H9 (cell line): Measurements from ENCODE around the gene ZNF488. TPM values are rescaled to one million over a fixed set of nuclear protein-coding genes. Genes with fewer than 3 reads are reported as not detected.

Experiments
- DNase-seq: peaks from one replicate; pipeline ENCODE4 v3.0.0-alpha.2; 2017
- H2AFZ ChIP-seq: one replicate; pipeline ENCODE4 v1.6.1; 2013; ENCODE audit warnings: mild to moderate bottlenecking, low read length, control low read depth, moderate library complexity
- H2AK5ac ChIP-seq: 2 replicates; pipeline ENCODE4 v1.6.1; 2013; ENCODE audit warnings: low read length, control low read depth, mixed read lengths; ENCODE audit not compliant: insufficient read length
- H2BK120ac ChIP-seq: one replicate; pipeline ENCODE4 v1.6.1; 2013; ENCODE audit warnings: low read depth, mild to moderate bottlenecking, low read length, control low read depth, inconsistent platforms; ENCODE audit not compliant: poor library complexity, severe bottlenecking
- H2BK12ac ChIP-seq: 2 replicates; pipeline ENCODE4 v1.6.1; 2013; ENCODE audit warnings: low read length, control low read depth, mixed read lengths, low read depth; ENCODE audit not compliant: insufficient read length
- H2BK15ac ChIP-seq: 2 replicates; pipeline ENCODE4 v1.6.1; 2013; ENCODE audit warnings: low read depth, low read length, control low read depth
- H2BK20ac ChIP-seq: one replicate; pipeline ENCODE4 v1.6.1; 2013; ENCODE audit warnings: low read depth, mild to moderate bottlenecking, low read length, control low read depth, inconsistent platforms; ENCODE audit not compliant: poor library complexity, severe bottlenecking
- H2BK5ac ChIP-seq: 2 replicates; pipeline ENCODE4 v1.6.1; 2013; ENCODE audit warnings: low read length, control low read depth, mixed read lengths; ENCODE audit not compliant: insufficient read length
- H3K14ac ChIP-seq: 2 replicates; pipeline ENCODE4 v1.6.1; 2013; ENCODE audit warnings: low read length, control low read depth; ENCODE audit not compliant: insufficient read depth
- H3K18ac ChIP-seq: 2 replicates; pipeline ENCODE4 v1.6.1; 2013; ENCODE audit warnings: low read depth, mild to moderate bottlenecking, mixed read lengths, low read length, control low read depth; ENCODE audit not compliant: insufficient read length
- H3K23ac ChIP-seq: 2 replicates; pipeline ENCODE4 v1.6.1; 2013; ENCODE audit warnings: low read length, control low read depth, mixed read lengths, low read depth; ENCODE audit not compliant: insufficient read length
- H3K23me2 ChIP-seq: 2 replicates; pipeline ENCODE4 v1.6.1; 2013; ENCODE audit warnings: low read depth, mild to moderate bottlenecking, mixed read lengths, low read length, control low read depth; ENCODE audit not compliant: insufficient read length, poor library complexity, severe bottlenecking
- H3K27ac ChIP-seq: 2 replicates; pipeline ENCODE4 v1.5.1; 2013; ENCODE audit warnings: low read length, control low read depth, mixed read lengths, low read depth; ENCODE audit not compliant: insufficient read length
- H3K27me3 ChIP-seq: 2 replicates; pipeline ENCODE4 v1.6.1; 2013; ENCODE audit warnings: low read length, control low read depth, inconsistent platforms; ENCODE audit not compliant: insufficient read depth
- H3K4ac ChIP-seq: 2 replicates; pipeline ENCODE4 v1.6.1; 2013; ENCODE audit warnings: low read depth, mild to moderate bottlenecking, control low read depth, inconsistent platforms, low read length, moderate library complexity
- H3K4me1 ChIP-seq: 2 replicates; pipeline ENCODE4 v1.6.1; 2013; ENCODE audit warnings: low read length, control low read depth, inconsistent platforms; ENCODE audit not compliant: insufficient read depth
- H3K4me2 ChIP-seq: 2 replicates; pipeline ENCODE4 v1.6.1; 2013; ENCODE audit warnings: low read length, control low read depth, mixed read lengths; ENCODE audit not compliant: insufficient read length, insufficient read depth
- H3K56ac ChIP-seq: 2 replicates; pipeline ENCODE4 v1.6.1; 2013; ENCODE audit warnings: low read depth, mild to moderate bottlenecking, mixed read lengths, low read length, control low read depth; ENCODE audit not compliant: insufficient read length
- H3K79me1 ChIP-seq: 2 replicates; pipeline ENCODE4 v1.6.1; 2013; ENCODE audit warnings: low read depth, mild to moderate bottlenecking, moderate library complexity, low read length, control low read depth, inconsistent platforms; ENCODE audit not compliant: insufficient read depth, poor library complexity, severe bottlenecking
- H3K79me2 ChIP-seq: 2 replicates; pipeline ENCODE4 v1.6.1; 2013; ENCODE audit warnings: low read length, control low read depth, inconsistent platforms; ENCODE audit not compliant: insufficient read depth
- H3K9ac ChIP-seq: 2 replicates; pipeline ENCODE4 v1.6.1; 2013; ENCODE audit warnings: low read length, control low read depth, mixed read lengths; ENCODE audit not compliant: insufficient read length; ENCODE audit errors: extremely low read depth
- H3K9me3 ChIP-seq: one replicate; pipeline ENCODE4 v1.6.1; 2013; ENCODE audit warnings: low read depth, low read length, inconsistent platforms; ENCODE audit not compliant: control insufficient read depth
- H3T11ph ChIP-seq: one replicate; pipeline ENCODE4 v1.6.1; 2013; ENCODE audit warnings: mild to moderate bottlenecking, low read length, control low read depth, inconsistent platforms
- H4K20me1 ChIP-seq: one replicate; pipeline ENCODE4 v1.6.1; 2013; ENCODE audit not compliant: control insufficient read depth, insufficient read length, insufficient read depth
- H4K5ac ChIP-seq: 2 replicates; pipeline ENCODE4 v1.6.1; 2013; ENCODE audit warnings: low read depth, mild to moderate bottlenecking, mixed read lengths, low read length, control low read depth; ENCODE audit not compliant: insufficient read length
- H4K8ac ChIP-seq: replicated peaks from 2 replicates; pipeline ENCODE4 v1.6.1; 2013; ENCODE audit warnings: low read length, control low read depth, mixed read lengths, low read depth; ENCODE audit not compliant: insufficient read length
- H4K91ac ChIP-seq: 2 replicates; pipeline ENCODE4 v1.6.1; 2013; ENCODE audit warnings: low read depth, mild to moderate bottlenecking, moderate library complexity, mixed read lengths, low read length, control low read depth; ENCODE audit not compliant: insufficient read length
- H3K27ac Mint-ChIP-seq, 3 experiments: 2 replicates in 2 of 3; 3 replicates in 1 of 3; pipeline ENCODE4 v1.8.0; 2020 to 2021; ENCODE audit warnings: mixed read lengths in 3 of 3, mild to moderate bottlenecking in 1 of 3, moderate library complexity in 1 of 3
- H3K27me3 Mint-ChIP-seq: 2 replicates; pipeline ENCODE4 v1.8.0; 2021; ENCODE audit warnings: low read depth, mild to moderate bottlenecking, moderate library complexity, mixed read lengths
- H3K36me3 Mint-ChIP-seq, 3 experiments: 2 replicates in 2 of 3; 3 replicates in 1 of 3; pipeline ENCODE4 v1.8.0; 2020 to 2021; ENCODE audit warnings: low read depth in 3 of 3, mixed read lengths in 3 of 3; ENCODE audit not compliant: insufficient read depth in 1 of 3
- H3K4me1 Mint-ChIP-seq, 2 experiments: 2 replicates each; pipeline ENCODE4 v1.8.0; 2020; ENCODE audit warnings: mixed read lengths in 2 of 2
- H3K4me3 Mint-ChIP-seq, 2 experiments: 2 replicates in 1 of 2; 3 replicates in 1 of 2; pipeline ENCODE4 v1.8.0; 2020 to 2021; ENCODE audit warnings: mild to moderate bottlenecking in 2 of 2, mixed read lengths in 2 of 2, moderate library complexity in 1 of 2
- H3K9me3 Mint-ChIP-seq, 2 experiments: 2 replicates in 1 of 2; 3 replicates in 1 of 2; pipeline ENCODE4 v1.8.0; 2020; ENCODE audit warnings: mild to moderate bottlenecking in 2 of 2, mixed read lengths in 2 of 2, moderate library complexity in 1 of 2
- WGBS: extraction: QIAGEN DNeasy Blood & Tissue Kit; methylation state at CpG from one replicate; pipeline ENCODE4 v1.1.7; 2013; ENCODE audit warnings: missing lambda C conversion rate, low lambda C conversion rate, mixed read lengths; ENCODE audit not compliant: insufficient read length; ENCODE audit errors: extremely low coverage; 5-methylcytosine and 5-hydroxymethylcytosine counted together
- total RNA-seq: library from RNA; stranded (reverse); gene quantifications from 2 replicates; pipeline ENCODE4 v1.2.1, GENCODE V29; 2021
- TF ChIP-seq, protein P1 (sequence below): fragments of 200-600 bp; sonication (generic); conservative IDR thresholded peaks from 3 replicates; pipeline ENCODE4 v1.8.0; 2021; ENCODE audit warnings: antibody characterized with exemption, mild to moderate bottlenecking

The ZNF488 gene
- total RNA-seq, 1 experiment from 2014 or later: 2.9 TPM

GRCh38 chr10:47329855-47330254 is 54.2 kb downstream of the ZNF488 start:
- peaks cover 0 to 2% of the 10 kb centered on the region in 2 experiments; a peak in 2 of 5 replicates for H3K9me3 Mint-ChIP-seq
- H3K4me3 Mint-ChIP-seq: no peak overlapping the region

More at GRCh38 chr10:47329855-47330254, 54.2 kb downstream of the ZNF488 start:
- H3K79me2 ChIP-seq: no peaks in the 10 kb centered on the region
- no peak overlapping the region for H3K18ac ChIP-seq
- no peak overlapping the region for H2BK20ac ChIP-seq
- H3K56ac ChIP-seq: no peak overlapping the region
- no peaks in the 10 kb centered on the region for H3K79me1 ChIP-seq
- H3K14ac ChIP-seq: no peak overlapping the region
- H2AK5ac ChIP-seq: no peak overlapping the region
- H2BK15ac ChIP-seq: no peak overlapping the region
- no peak overlapping the region for H4K5ac ChIP-seq
- no peaks in the 10 kb centered on the region; a peak in 1 of 4 replicates for H3K4me1 Mint-ChIP-seq
- no peaks in the 10 kb centered on the region for H3K9me3 ChIP-seq
- H3K23me2 ChIP-seq: no peaks in the 10 kb centered on the region
- no peak overlapping the region for H2BK5ac ChIP-seq
- H3K9ac ChIP-seq: no peak overlapping the region
- no peak overlapping the region for H3K4ac ChIP-seq
- H3T11ph ChIP-seq: no peak overlapping the region
- no peak overlapping the region for H4K91ac ChIP-seq
- WGBS: no CpG with 5 or more reads among the region's 4 CpGs
- H3K27ac ChIP-seq: no peak overlapping the region
- TF ChIP-seq, protein P1, sequence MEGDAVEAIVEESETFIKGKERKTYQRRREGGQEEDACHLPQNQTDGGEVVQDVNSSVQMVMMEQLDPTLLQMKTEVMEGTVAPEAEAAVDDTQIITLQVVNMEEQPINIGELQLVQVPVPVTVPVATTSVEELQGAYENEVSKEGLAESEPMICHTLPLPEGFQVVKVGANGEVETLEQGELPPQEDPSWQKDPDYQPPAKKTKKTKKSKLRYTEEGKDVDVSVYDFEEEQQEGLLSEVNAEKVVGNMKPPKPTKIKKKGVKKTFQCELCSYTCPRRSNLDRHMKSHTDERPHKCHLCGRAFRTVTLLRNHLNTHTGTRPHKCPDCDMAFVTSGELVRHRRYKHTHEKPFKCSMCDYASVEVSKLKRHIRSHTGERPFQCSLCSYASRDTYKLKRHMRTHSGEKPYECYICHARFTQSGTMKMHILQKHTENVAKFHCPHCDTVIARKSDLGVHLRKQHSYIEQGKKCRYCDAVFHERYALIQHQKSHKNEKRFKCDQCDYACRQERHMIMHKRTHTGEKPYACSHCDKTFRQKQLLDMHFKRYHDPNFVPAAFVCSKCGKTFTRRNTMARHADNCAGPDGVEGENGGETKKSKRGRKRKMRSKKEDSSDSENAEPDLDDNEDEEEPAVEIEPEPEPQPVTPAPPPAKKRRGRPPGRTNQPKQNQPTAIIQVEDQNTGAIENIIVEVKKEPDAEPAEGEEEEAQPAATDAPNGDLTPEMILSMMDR: no peak
- H3K36me3 Mint-ChIP-seq: no peaks in the 10 kb centered on the region
- no peak overlapping the region for H3K23ac ChIP-seq
- no peaks in the 10 kb centered on the region for H3K4me1 ChIP-seq
- H3K27me3 Mint-ChIP-seq: peaks cover 2% of the 10 kb centered on the region; the same call in 1 of the 2 replicates
- H3K4me2 ChIP-seq: no peak overlapping the region
- H3K27ac Mint-ChIP-seq: no peak overlapping the region
- H2BK120ac ChIP-seq: no peak overlapping the region
- no peaks in the 10 kb centered on the region for H3K27me3 ChIP-seq
- no peak overlapping the region for H2BK12ac ChIP-seq
- H4K8ac ChIP-seq: no peak overlapping the region
- H2AFZ ChIP-seq: no peak overlapping the region
- no peaks in the 10 kb centered on the region for H4K20me1 ChIP-seq
- no peak for DNase-seq
